NCI-H1092 treated with DMSO at 0.1 percent for 48 hours (cell line): ENCODE measurements around the gene MAPK7.
A peak's percentile ranks its signal among the peaks of the same experiment; 100 is the strongest.
"Not testable (repeated sequence)": the region's sequence is repeated elsewhere in the genome, so short reads cannot be mapped to it uniquely, and the experiment has no call there.

Source experiments
- DNase-seq: peaks from one replicate; lab custom pipeline; 2025; lab: John Stamatoyannopoulos, UW

MAPK7 gene

DNA sequence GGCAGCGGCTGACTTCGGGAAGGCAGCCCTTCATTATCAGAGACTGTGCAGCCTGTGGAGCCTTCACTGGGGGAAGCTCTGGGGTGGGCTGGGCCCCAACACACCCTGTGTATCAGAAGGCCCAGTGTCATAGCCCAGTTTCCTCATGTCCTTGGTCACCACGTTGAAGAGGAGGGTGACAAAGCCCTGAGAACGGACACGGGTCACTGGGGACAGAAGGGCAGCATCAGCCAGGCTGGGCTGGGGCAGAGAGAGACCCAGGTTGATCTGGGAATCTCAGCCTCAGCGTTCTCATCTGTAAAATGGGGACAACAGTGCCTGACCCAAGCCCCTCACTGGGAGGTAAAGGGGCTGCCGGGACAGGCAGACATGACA is 35.1 kb upstream of the MAPK7 start:
- DNase-seq, result no peak

DNA sequence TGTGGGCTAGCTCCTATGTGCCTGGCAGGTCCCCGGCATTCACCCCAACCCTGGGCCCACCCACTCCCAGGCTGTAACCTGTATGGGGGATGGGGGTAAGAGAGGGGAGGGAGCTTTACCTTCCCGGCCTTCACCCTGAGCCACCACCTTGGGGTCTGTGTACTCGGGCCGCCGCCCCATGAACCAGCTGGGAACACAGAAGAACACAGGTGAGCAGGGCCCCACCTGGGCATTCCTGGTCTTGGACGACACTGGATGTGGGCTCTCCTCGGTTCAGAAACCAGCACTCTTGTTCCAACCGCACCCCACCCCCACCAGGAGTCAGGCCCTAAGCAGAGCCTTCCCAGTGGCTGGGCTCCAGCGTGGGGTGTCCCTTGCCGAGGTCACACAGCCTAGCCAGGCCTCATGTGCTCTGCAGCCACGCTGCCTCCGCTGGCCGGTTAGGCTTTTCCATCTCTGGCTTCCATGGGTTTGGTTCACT is 34.6 kb upstream of the MAPK7 start:
- DNase-seq, result no peak

DNA sequence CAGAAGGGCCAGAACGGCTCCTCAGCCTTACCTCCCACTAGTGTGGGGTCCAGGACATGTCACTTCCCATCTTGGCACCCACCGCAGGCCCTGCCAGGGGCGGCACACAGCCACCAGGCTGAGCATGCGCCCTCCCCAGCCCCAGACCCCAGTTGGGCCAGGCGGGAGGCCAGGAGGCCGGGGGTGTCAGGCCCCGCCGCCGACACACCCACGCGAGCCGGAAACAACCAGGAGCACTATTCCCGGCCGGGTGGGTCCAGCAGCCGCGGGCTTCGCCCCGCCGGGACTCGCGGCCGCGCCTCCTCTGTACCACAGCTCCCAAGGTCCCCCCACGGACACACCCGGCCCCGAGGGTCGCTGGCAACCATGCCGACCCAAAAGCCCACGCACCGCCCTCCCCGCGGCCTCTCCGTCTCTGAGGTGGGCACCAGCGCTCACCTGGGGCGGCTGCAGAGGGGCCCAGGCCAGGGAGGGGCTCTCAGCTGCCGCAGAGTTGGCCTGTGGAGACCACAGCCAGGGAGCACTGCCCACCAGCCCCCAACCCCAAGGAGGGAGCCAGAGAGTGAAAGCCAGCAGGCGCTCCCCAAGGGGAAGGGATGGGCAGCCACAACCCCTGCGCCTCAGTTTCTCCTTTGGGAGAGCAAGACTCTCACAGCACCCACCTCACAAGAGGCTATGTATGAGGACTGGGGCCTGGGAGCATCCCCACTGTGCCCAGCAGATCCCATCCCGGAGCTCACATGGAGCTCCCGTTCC is 33.8 kb upstream of the MAPK7 start:
- no peak for DNase-seq

DNA sequence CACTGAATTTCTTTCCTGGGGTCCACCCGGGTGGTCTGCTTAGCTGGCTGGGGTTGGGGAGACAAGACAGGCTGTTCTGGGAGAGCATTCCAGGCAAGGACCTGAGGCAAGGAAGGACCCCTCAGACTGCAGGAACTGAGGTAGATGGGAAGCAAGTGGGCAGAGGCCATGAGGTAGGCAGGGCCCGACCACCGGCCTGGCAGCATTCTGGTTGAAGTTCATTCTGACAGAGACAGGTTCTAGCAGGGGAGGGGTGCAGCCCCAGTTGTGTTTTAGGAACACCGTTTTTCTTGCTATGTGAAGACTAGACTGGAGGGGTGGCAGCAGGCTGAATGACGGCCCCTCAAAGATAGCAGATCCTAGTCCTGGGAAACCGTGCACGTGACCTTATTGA is 33.2 kb upstream of the MAPK7 start:
- DNase-seq, result no peak

DNA sequence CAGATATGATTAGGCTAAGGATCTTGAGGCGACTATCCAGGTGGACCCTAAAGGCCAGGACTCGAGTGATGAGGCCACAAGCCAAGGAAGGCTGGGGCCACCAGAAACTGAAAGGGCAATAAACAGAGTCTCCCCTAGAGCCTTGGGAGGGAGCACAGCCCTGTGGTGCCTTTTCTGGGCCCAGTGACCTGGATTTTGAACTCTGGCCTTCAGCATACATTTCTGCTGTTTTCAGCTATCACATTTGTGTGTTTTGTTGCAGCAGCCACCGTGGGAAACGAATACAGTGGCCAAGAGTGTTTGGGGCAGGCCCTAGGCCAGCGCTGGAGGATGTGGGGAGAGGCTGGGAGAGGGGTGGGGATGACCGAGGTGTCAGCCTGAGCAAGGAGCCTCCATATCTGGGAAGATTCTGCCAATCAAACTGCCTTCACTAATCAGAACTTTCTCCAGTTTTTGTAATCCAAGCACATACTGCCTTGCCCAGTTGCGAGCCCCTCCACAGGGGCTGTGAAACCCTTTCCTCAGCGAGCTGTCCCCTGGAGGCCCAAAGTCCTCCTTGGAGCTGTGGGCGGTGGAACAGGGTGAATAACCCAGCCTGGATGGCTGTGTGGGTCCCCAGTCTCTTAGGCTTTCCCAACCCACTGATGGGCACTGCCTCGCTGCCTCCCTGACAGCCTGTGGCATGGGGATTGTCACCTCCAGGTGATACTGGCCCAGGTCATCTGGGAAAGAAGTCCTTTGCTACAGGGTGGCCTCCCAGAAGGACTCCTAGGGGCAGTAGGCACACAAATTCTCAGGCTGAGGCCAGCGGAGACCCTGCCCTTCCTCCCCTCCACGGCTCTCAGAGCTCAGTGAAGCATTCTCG is 32.6 kb upstream of the MAPK7 start:
- DNase-seq, result no peak

DNA sequence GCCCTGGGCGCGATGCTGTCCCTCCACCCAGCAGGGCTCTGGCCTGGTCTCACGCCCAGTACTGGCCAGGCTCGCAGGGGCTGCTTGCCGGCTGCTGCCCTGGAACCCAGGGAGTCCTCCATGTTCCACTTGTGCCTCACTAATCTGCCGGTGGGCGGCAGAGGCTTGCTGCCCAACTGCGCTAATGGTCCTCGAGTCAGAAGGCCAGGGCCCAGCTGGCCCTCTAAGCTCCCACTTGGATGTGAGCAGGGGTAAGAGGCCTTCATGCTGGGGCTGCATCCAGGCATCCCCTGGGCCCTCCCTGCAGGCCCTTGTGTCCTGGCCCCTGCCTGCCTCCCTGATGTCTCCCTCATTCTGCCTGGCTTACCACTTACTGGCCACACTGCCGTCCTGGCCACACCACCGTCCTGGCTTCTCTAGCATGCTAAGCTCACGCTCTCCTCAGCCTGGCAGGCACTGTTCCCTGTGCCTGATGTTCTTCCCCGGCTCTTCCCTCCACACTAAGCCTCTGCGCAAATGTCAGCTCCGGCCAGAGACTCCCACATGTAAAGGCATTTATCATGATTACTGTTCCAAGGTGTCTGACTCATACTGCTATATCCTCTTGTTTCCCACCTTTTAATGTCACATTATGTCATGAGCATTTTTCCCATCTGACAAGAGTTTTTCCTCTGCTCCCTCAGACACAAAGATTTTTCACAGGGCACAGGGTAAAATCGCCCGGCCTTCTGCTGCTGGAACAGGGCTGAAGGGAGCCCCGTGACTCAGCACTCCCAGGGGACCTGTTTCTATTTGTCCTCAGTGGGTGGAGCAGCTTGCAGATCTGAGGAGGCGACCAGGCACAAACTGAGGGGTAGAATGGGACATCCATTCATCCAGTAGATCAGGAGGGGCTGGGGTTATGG is 31.7 kb upstream of the MAPK7 start:
- DNase-seq, result no peak

DNA sequence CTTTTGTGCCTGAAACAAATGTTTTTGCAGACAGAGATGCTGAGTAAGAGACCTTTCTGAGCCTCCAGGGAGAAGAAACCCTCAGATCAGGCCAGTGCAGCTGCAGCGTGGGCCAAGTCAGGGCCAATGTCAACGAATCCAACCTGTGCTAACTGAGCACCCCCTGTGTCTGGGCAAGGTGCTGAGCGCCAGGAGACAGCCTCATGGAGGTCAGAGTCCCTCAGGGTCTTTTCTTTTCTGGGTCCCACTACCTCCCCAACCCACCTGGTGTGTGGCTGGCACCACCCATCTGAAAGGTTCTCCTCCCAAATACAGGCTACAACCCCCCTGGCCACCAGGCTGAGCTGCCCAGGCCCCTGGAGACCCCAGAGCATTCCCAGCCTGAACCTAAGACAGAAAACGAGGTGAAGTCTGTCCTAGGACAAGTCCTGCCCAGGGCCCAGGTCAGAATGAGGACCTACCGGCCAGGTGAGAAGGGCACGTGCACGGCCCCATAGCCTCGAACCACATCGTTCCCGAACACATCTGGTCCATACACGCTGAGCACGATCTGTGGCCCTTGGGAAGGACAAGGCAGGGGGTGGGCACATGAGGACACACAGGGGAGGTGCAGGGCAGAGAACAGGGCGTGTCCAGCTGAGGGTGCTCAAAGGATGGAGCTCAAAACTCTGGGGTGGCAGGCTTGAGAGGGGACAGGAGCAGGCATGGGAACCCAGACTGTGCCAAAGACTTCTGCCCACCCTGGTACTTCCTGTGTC is 30.8 kb upstream of the MAPK7 start:
- DNase-seq, result no peak

DNA sequence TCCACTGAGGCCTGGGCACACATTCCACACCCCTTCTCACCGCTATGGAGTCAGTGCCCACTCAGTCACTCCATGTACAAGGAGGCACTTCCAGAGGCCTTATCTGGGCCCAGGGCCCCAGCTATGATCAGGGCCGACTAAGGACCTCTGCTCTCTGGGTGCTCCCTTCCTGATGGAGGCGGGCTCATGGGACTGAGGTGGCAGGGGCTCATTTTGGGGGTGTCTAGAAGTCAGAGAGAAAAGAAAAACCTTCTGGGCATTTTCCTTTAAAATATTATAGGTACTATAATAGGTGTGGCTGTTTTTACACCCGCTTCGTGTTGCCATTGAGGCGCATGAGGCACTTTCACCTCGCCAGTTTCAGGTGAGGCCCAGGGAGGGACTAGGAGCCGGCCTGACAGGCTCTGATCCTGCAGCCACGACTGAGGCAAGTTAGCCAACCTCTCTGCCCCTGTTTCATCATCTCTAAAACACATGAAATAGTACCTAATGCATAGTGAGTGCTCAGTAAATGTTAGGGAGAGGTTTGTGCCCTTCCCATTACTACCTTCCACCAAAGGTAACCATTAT is 30.1 kb upstream of the MAPK7 start:
- no peak for DNase-seq

DNA sequence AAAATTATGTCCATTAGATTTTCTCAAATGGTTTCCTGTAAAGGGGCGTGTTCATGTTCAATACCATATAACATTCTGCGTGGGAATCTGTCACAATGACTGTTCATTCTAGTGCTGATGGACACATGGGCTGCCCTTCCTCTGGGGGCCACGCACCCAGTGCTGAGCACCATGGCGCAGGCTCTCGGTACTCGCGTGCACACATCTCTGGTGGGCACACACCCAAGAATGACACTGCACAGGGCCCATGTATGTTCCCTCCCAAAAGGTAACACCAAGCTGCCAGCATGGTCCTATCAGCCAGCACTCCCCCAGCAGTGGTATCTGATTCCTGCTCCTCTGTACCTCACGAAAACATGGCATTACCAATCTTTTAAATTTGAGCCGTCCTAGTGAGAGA is 29.5 kb upstream of the MAPK7 start:
- DNase-seq, result no peak

DNA sequence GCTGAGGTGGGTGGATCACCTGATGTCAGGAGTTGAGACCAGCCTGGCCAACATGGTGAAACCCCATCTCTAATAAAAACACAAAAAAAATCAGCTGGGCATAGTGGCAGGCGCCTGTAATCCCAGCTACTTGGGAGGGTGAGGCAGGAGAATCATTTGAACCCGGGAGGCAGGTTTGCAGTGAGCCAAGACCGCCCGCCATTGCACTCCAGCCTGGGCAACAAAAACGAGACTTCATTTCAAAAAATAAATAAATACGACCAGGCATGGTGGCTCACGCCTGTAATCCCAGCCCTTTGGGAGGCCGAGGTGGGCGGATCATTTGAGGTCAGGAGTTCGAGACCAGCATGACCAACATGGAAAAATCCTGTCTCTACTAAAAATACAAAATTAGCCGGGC is 24.9 kb upstream of the MAPK7 start:
- DNase-seq, result not testable (repeated sequence)

DNA sequence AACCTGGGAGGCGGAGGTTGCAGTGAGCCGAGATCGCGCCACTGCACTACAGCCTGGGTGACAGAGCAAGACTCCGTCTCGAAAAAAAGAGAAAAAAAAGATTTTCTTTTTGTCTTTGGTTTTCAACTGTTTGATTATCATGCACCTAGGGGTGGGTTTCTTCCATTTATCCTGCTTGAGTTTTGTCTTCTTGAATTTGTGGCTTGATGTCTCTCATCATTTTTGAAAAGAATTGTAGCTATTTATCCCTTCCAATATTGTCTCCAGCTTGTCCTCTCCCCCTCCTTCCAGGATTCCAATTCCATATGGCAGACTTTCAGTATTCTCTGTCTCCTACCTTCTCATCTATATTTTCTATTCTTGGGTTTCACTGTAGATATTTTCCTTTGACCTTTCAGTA is 23.6 kb upstream of the MAPK7 start:
- no peak for DNase-seq

DNA sequence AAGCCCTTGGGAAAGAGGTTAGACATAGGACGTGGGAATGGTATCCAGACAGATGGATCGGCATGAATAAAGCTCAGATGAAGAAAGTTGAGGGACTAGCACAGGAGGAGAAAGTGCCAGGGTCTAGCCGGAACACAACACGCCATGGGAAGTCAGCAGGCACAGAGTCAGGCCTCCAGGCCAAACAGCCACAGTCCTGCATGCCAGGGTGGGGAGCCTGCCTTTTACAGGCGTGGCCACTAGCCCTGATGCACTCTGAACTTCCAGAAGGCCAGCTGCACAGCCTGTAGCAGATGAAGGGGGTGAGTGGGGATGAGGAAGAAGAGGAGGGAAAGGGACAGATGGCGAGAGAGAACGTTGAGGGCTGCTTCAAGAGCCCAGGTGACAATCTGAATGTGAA is 20.9 kb upstream of the MAPK7 start:
- no peak for DNase-seq

DNA sequence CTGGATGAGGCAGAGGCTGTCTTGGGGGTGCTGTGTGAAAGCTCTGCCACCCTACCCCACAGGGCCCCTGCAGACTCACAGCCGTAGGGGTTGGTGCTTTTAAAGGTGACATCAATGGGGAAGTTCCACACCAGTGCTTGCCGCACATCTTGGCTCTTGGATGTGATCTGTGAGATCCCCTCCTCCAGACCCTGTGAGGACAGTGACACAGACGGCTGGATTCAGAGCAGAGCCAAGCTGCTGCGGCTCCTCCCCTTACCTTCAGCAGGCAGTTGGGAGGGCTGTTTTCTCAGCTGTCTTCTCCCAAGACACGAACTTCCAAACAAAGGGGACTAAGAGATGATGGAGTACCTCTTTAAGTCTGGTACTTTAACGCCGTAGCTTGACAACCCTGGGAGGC is 20.5 kb upstream of the MAPK7 start:
- DNase-seq, result no peak

DNA sequence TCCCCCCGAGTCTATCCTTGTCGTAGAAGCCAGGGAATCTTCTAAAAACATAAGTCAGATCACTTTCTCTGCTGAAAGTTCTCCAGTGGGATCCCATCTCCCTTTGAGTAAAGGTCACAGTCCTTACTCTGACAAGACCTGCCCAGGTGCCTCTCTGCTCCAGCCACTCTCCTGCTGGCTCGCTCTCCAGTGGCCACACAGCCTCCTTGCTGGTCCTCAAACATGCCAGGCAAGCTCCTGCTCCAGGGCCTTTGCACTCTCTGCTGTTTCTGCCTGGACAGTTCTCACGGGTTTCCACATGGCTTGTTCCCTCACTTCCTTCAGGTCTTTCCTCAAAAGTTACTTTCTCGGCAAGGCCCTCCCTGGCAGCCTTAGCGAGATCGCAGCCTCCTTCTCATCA is 19.1 kb upstream of the MAPK7 start:
- DNase-seq, result no peak

DNA sequence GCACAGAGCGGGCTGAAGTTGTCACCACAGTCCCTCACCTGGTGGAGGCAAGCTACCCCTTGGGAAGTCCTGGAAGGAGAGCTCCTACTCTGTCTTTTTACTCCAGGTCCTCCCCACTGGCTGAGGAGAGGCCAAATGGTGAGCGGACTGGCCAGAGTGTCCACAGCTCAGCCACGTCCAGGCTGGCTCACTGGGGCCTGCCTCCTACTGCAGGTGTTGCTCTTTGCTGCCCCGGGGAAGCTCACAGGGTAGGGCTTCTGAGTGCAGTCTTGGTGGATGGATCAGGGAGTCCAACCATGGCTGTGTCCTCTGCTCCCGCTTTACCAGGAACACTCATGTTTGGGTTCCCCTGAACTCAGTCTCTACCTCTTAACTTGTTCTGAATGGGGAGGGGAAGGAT is 18.4 kb upstream of the MAPK7 start:
- DNase-seq, result no peak

DNA sequence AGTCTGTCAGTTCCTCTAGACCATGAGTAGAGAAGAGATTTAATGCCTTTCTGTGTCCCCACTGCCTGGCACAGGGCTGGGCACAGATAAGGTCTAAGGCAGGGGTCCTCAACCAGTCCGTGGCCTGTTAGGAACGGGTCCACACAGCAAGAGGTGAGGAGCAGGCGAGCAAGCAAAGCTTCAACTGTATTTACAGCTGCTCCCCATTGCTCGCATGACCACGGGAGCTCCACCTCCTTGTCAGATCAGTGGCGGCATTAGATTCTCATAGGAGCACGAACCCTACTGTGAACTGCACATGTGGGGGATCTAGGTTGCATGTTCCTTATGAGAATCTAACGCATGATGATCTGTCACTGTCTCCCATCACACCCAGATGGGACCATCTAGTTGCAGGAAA is 17.5 kb upstream of the MAPK7 start:
- DNase-seq, result no peak

DNA sequence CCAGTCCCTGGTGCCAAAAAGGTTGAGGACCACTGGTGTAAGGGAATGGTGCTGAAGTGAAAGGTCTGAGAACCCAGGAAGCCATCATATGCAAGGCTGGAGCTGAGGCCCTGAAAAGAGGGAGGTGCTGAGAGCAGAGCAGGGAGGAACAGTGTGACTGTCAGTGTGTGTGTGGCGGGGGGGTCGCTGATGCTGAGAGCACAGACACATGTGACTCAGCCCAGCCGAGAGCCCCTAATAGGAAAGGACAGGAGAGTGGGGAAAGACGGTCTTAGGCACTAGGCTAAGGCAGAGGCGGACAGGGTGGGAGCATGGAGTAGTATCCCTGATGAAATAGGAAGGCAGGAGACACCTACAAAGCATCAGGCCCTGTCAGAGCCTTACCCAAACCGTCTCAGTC is 17.0 kb upstream of the MAPK7 start:
- DNase-seq, result no peak

DNA sequence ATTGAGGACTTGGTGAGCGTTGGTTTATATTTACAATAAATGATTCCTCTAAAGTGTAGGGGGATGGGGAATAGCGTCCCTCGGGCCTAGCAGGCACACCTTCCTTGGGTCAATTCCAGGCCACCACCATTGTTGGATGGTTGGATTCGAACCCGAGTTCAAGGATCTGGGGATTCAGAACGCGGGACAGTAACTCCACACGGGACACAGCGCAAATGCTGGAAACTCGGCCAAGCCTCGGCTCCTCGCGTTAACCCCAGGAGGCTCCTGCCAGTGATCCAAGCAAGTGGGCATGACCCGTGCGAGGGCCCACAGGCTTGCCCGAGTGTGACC is 16.4 kb upstream of the MAPK7 start:
- DNase-seq, result no peak

DNA sequence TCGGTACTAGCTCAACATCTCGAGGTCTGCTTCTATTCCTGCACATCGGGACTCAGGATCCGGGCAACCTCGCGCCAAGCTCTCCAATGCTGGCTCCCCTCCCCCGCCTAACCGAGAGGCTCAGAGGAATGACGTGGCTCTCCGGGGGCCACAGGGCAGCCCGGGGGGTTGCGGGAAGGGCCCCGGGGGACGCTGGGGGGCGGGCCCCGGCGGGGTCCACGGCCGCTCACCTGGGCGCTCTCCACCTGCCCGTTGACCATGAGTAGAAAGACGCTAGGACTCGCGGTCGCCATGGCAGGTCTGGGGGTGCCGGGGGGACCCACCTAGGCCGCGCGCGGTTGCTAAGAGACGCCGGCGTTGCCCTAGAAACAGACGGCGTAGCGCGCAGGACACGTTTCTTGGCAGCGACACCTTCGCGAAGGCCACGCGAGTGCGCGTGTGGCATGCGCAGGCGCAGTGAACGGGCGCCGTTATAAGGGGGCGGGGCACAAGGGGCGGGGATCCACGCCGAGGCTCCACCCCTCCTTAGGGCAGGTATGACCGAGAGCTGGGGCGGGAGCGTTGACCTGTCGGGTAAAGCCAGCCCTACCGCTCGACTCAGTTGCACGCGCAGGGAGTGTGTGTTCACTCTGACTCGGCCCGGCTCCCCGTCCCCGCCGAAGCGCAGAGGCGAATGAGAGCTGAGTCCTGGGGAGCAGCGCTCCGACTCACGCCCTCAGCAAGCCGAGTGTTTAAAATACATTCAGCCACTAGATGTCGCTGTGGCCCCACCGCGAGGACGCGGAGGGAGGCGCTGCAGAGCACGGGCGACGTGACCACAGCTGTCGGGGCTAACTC is 15.8 kb upstream of the MAPK7 start, which contains the start of gene B9D1:
TSS of gene B9D1 (minus strand) at position 447 of the 837 bp plus-strand sequence. CDS start at position 293, 154 bp downstream.
- DNase-seq, result peak; percentile 83

DNA sequence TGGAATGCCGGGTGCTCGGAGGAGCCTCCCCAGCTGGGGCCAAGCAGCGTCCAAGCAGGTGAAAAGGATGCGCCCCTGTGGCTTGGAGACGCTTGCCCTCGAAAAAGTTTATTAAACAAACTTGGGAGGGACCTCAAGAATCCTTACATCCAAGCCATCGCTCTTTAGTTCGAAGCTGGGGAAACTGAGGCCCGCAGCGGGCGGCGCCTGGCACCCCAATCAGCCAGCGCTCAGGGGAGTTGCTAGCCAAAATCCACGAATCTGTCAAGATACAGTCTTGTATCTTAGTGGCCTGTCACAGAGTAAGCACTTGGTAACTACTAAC is 15.2 kb upstream of the MAPK7 start:
- DNase-seq, result no peak
